ENCODE results near the gene S1PR1. TPM values are rescaled to one million over a fixed set of nuclear protein-coding genes. Genes with fewer than 3 reads are reported as not detected.

S1PR1 gene
- total RNA-seq, 1 donor from 2014 or later, result 85.2 TPM

- H3K4me1 Mint-ChIP-seq, result peaks cover 60% of the 10 kb centered on the region
- DNase-seq, result no peak
- CTCF ChIA-PET, result interaction anchor here (1.5 to 1.8 kb wide), 2 partner anchors 25 kb away, joined by 4 to 6 read pairs; no protein-coding TSS in a partner anchor
- intact Hi-C loops (cut with micrococcal nuclease), result loop anchor here (1.0 kb wide), 1 partner anchor 11 kb away; no protein-coding TSS in a partner anchor
- no peaks in the 10 kb centered on the region for H3K36me3 Mint-ChIP-seq (ENCODE audit: low read depth)
- no peaks in the 10 kb centered on the region for H3K9me3 Mint-ChIP-seq
- POLR2A ChIA-PET, result interaction anchor here (0.6 to 1.5 kb wide), 4 partner anchors 15 to 202 kb away, joined by 3 to 5 read pairs (median 4); partner anchors contain the start of gene S1PR1
- H3K27me3 Mint-ChIP-seq, result no peaks in the 10 kb centered on the region
- peak; percentile 49 for ATAC-seq (ENCODE audit: low read depth)
- no peak for TF ChIP-seq CTCF (IDR thresholded peaks at IDR 0.05)
- peak overlapping the region; percentile 27 for H3K27ac Mint-ChIP-seq
- peak overlapping the region; percentile 37 for H3K4me3 Mint-ChIP-seq
Observed at GRCh38 chr1:101262630-101263348, 26.0 kb downstream of the S1PR1 start.

GRCh38 chr1:101264697-101265096 lies 27.9 kb downstream of the S1PR1 start:
- Mint-ChIP-seq H3K9me3 (no peaks in the 10 kb centered on the region), H3K4me1 (peaks cover 42% of the 10 kb centered on the region), H3K4me3 (peak overlapping the region; percentile 29), H3K36me3 (ENCODE audit: low read depth) (no peaks in the 10 kb centered on the region), H3K27ac (peak overlapping the region; percentile 66), H3K27me3 (no peaks in the 10 kb centered on the region)
- ChIA-PET CTCF (interaction anchor here (1.0 to 1.8 kb wide), 2 partner anchors 24 to 26 kb away, joined by 4 to 5 read pairs; no protein-coding TSS in a partner anchor), POLR2A (interaction anchor here (1.2 kb wide), 1 partner anchor 17 kb away, joined by 3 read pairs; no protein-coding TSS in a partner anchor)
- intact Hi-C loops (cut with micrococcal nuclease), result loop anchor here (2.0 kb wide), 1 partner anchor 14 kb away; no protein-coding TSS in a partner anchor
- ATAC-seq (ENCODE audit: low read depth) (peak; percentile 55), DNase-seq (no peak)
- no peak for TF ChIP-seq CTCF (IDR thresholded peaks at IDR 0.05)

- ChIA-PET CTCF (interaction anchor here (1.3 to 1.8 kb wide), 3 partner anchors 14 to 27 kb away, joined by 3 to 4 read pairs (median 4); no protein-coding TSS in a partner anchor), POLR2A (no interaction called here)
- ATAC-seq (ENCODE audit: low read depth) (no peak), DNase-seq (no peak)
- Mint-ChIP-seq H3K4me1 (peaks cover 32% of the 10 kb centered on the region), H3K9me3 (no peaks in the 10 kb centered on the region), H3K36me3 (ENCODE audit: low read depth) (no peaks in the 10 kb centered on the region), H3K27ac (no peak overlapping the region), H3K4me3 (no peak overlapping the region), H3K27me3 (no peaks in the 10 kb centered on the region)
- intact Hi-C loops (cut with micrococcal nuclease), result loop anchor here (2.0 kb wide), 1 partner anchor 13 kb away; no protein-coding TSS in a partner anchor
- TF ChIP-seq CTCF (IDR thresholded peaks at IDR 0.05), result no peak
Observed at GRCh38 chr1:101265684-101266083, 28.9 kb downstream of the S1PR1 start.

- POLR2A ChIA-PET, result no interaction called here
- Mint-ChIP-seq H3K9me3 (no peaks in the 10 kb centered on the region), H3K36me3 (ENCODE audit: low read depth) (no peaks in the 10 kb centered on the region), H3K27ac (no peak overlapping the region), H3K27me3 (no peaks in the 10 kb centered on the region), H3K4me1 (peaks cover 25% of the 10 kb centered on the region), H3K4me3 (no peak overlapping the region)
- no peak for ATAC-seq (ENCODE audit: low read depth)
- CTCF ChIA-PET, result interaction anchor here (0.9 to 1.2 kb wide), 2 partner anchors 13 to 19 kb away, joined by 3 read pairs; no protein-coding TSS in a partner anchor
- no peak for TF ChIP-seq CTCF (IDR thresholded peaks at IDR 0.05)
- intact Hi-C loops (cut with micrococcal nuclease), result no loop called here
- no peak for DNase-seq
Observed at GRCh38 chr1:101267082-101267481, 30.3 kb downstream of the S1PR1 start.

- no peak for TF ChIP-seq CTCF (IDR thresholded peaks at IDR 0.05)
- POLR2A ChIA-PET, result interaction anchor here (0.6 kb wide), 1 partner anchor 131 kb away, joined by 4 read pairs; no protein-coding TSS in a partner anchor
- Mint-ChIP-seq H3K36me3 (ENCODE audit: low read depth) (no peaks in the 10 kb centered on the region), H3K9me3 (no peaks in the 10 kb centered on the region), H3K4me3 (no peak overlapping the region), H3K27ac (no peak overlapping the region), H3K27me3 (no peaks in the 10 kb centered on the region), H3K4me1 (peaks cover 15% of the 10 kb centered on the region)
- ATAC-seq (ENCODE audit: low read depth) (no peak), DNase-seq (no peak)
- intact Hi-C loops (cut with micrococcal nuclease), result no loop called here
- CTCF ChIA-PET, result interaction anchor here (0.6 to 2.1 kb wide), 3 partner anchors 10 to 118 kb away, joined by 3 to 9 read pairs (median 3); no protein-coding TSS in a partner anchor
Observed at GRCh38 chr1:101268893-101269292, 32.1 kb downstream of the S1PR1 start.

All from activated B cell treated with CpG ODN at 0.5 μM for 24 hours (primary cell).